KMS-11 (cell line): Measurements from ENCODE around the gene DCD.

Source experiments
- H2AFZ ChIP-seq: fragments of 200-600 bp; sonication (generic); 2 replicates; pipeline ENCODE4 v1.6.1; 2016; ENCODE audit warnings: antibody characterized with exemption, mixed run types, low read depth
- H3K27ac ChIP-seq: fragments of 200-600 bp; sonication (generic); 2 replicates; pipeline ENCODE4 v1.6.1; 2016; ENCODE audit warnings: mild to moderate bottlenecking, mixed run types
- H3K27me3 ChIP-seq: fragments of 200-600 bp; sonication (generic); 2 replicates; pipeline ENCODE4 v1.6.1; 2017; ENCODE audit warnings: mild to moderate bottlenecking, low read depth, mixed run types, moderate library complexity; ENCODE audit not compliant: insufficient read depth
- H3K36me3 ChIP-seq: fragments of 200-600 bp; sonication (generic); 2 replicates; pipeline ENCODE4 v1.6.1; 2017; ENCODE audit warnings: mild to moderate bottlenecking, mixed run types; ENCODE audit not compliant: insufficient read depth
- H3K4me1 ChIP-seq: fragments of 200-600 bp; sonication (generic); 2 replicates; pipeline ENCODE4 v1.6.1; 2016; ENCODE audit warnings: mild to moderate bottlenecking, low read depth, mixed run types; ENCODE audit not compliant: poor library complexity, severe bottlenecking
- H3K4me2 ChIP-seq: fragments of 200-600 bp; sonication (generic); 2 replicates; pipeline ENCODE4 v1.7.0; 2016; ENCODE audit warnings: mild to moderate bottlenecking, mixed run types
- H3K4me3 ChIP-seq: fragments of 200-600 bp; sonication (generic); IDR thresholded peaks from 2 replicates; pipeline ENCODE4 v1.6.1; 2017; ENCODE audit warnings: low read depth, low read length, mixed read lengths; ENCODE audit not compliant: insufficient read depth
- H3K79me2 ChIP-seq: fragments of 200-600 bp; sonication (generic); 2 replicates; pipeline ENCODE4 v1.6.1; 2016; ENCODE audit warnings: low read depth, mixed run types; ENCODE audit not compliant: insufficient read depth
- H3K9ac ChIP-seq: fragments of 200-600 bp; sonication (generic); 2 replicates; pipeline ENCODE4 v1.6.1; 2016; ENCODE audit warnings: mild to moderate bottlenecking, mixed run types
- H4K20me1 ChIP-seq: fragments of 200-600 bp; sonication (generic); 2 replicates; pipeline ENCODE4 v1.6.1; 2016; ENCODE audit warnings: mild to moderate bottlenecking, mixed run types; ENCODE audit not compliant: insufficient read depth
- TF ChIP-seq, protein P1 (sequence below): fragments of 200-600 bp; sonication (generic); conservative IDR thresholded peaks from 2 replicates; pipeline ENCODE4 v1.6.1; 2017; ENCODE audit warnings: low read depth, mild to moderate bottlenecking, antibody characterized with exemption, low read length, moderate library complexity, mixed read lengths

DCD gene

DNA sequence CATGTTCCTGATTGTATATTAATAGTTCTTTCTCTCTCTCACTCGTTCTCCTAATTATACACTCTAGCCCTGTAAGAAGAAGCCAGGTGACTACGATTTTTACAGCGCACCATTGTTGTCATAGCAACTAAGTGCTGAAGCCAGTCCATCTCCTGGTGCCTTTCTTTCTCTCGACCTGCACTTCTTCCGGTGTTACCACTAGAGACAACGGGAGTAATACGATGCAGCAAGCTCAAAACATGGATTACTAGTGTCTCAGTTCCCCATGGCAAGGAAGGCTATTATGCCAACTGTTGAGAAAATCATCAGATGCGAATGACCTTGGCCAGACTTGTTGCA, 40.8 kb upstream of the DCD start:
- Histone ChIP-seq H3K4me2 (no peak overlapping the region), H3K4me3 (no peak overlapping the region), H3K27ac (no peak overlapping the region), H2AFZ (no peak overlapping the region), H3K9ac (no peak overlapping the region), H3K4me1 (no peaks in the 10 kb centered on the region), H3K27me3 (no peaks in the 10 kb centered on the region), H3K36me3 (no peaks in the 10 kb centered on the region), H4K20me1 (no peaks in the 10 kb centered on the region), H3K79me2 (no peaks in the 10 kb centered on the region)
- TF ChIP-seq, protein P1, sequence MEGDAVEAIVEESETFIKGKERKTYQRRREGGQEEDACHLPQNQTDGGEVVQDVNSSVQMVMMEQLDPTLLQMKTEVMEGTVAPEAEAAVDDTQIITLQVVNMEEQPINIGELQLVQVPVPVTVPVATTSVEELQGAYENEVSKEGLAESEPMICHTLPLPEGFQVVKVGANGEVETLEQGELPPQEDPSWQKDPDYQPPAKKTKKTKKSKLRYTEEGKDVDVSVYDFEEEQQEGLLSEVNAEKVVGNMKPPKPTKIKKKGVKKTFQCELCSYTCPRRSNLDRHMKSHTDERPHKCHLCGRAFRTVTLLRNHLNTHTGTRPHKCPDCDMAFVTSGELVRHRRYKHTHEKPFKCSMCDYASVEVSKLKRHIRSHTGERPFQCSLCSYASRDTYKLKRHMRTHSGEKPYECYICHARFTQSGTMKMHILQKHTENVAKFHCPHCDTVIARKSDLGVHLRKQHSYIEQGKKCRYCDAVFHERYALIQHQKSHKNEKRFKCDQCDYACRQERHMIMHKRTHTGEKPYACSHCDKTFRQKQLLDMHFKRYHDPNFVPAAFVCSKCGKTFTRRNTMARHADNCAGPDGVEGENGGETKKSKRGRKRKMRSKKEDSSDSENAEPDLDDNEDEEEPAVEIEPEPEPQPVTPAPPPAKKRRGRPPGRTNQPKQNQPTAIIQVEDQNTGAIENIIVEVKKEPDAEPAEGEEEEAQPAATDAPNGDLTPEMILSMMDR: no peak

DNA sequence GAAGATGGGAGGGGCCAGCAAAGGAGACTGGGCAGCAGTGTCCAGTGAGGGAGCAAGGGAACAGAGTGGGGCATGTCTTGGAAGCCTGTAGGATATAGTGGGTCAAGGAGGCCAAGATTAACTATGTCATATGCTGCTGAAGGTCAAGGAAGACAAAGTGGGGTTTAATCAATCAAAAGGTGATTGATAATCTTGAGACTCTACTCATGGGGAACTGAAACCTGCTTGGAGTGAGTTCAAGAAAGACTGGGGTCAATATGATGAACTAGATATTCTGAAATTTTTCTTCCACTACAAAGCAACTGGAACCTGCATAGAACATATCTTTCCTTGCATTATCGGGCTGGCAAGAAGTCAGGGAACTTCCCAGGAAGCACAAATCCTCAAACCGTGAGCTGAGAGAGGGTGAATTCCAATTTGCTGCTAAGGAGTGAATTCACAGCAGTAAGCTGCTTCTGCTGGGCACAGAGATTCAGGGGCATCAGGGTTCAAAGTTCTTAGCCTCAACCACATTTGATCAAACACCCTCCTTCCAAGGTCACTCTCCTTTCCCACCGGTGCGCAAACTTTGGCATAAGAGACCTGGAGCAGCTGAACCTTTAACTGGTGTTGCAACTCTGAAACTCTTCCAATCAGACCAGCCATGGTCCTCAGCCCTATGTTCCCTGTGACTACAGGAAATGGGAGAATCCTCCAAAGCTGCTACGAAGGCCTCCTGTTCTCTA, 40.3 kb upstream of the DCD start:
- Histone ChIP-seq H2AFZ (no peak overlapping the region), H3K4me1 (no peaks in the 10 kb centered on the region), H3K4me3 (no peak overlapping the region), H3K36me3 (no peaks in the 10 kb centered on the region), H3K27ac (no peak overlapping the region), H3K79me2 (no peaks in the 10 kb centered on the region), H3K4me2 (no peak overlapping the region), H4K20me1 (no peaks in the 10 kb centered on the region), H3K9ac (no peak overlapping the region), H3K27me3 (no peaks in the 10 kb centered on the region)
- TF ChIP-seq, protein P1: no peak

GRCh38 chr12:54684636-54685630, 36.8 kb upstream of the DCD start:
- no peaks in the 10 kb centered on the region for H3K36me3 ChIP-seq
- H3K9ac ChIP-seq: no peak overlapping the region
- no peak overlapping the region for H3K4me3 ChIP-seq
- no peaks in the 10 kb centered on the region for H4K20me1 ChIP-seq
- no peak overlapping the region for H3K4me2 ChIP-seq
- H2AFZ ChIP-seq: no peak overlapping the region
- no peak overlapping the region for H3K27ac ChIP-seq
- TF ChIP-seq, protein P1: no peak
- no peaks in the 10 kb centered on the region for H3K79me2 ChIP-seq
- no peaks in the 10 kb centered on the region for H3K27me3 ChIP-seq
- no peaks in the 10 kb centered on the region for H3K4me1 ChIP-seq

- no peak overlapping the region for H3K9ac ChIP-seq
- TF ChIP-seq, protein P1: no peak
Observed at GRCh38 chr12:54683398-54683797, 35.2 kb upstream of the DCD start.

More at GRCh38 chr12:54683398-54683797, 35.2 kb upstream of the DCD start:
- no peak overlapping the region for H3K27ac ChIP-seq
- H3K79me2 ChIP-seq: no peaks in the 10 kb centered on the region
- H3K4me1 ChIP-seq: no peaks in the 10 kb centered on the region
- H3K4me3 ChIP-seq: no peak overlapping the region
- no peak overlapping the region for H3K4me2 ChIP-seq
- no peak overlapping the region for H2AFZ ChIP-seq
- H4K20me1 ChIP-seq: no peaks in the 10 kb centered on the region
- H3K27me3 ChIP-seq: no peaks in the 10 kb centered on the region
- no peaks in the 10 kb centered on the region for H3K36me3 ChIP-seq
